H54 (cell line): ENCODE measurements around the gene MEIOB.

Source experiments
- DNase-seq: peaks from one replicate; pipeline ENCODE4 v3.0.0; 2011; ENCODE audit warnings: low spot score, mixed read lengths; ENCODE audit not compliant: insufficient read length
- FAIRE-seq: peaks from 3 replicates; lab custom pipeline; 2011; peaks lifted over from hg19 to GRCh38; lab: Jason Lieb, UNC
- POLR2A ChIP-seq: IDR thresholded peaks from 2 replicates; pipeline ENCODE4 v1.6.1; 2011; ENCODE audit warnings: low read depth, mild to moderate bottlenecking, low read length

MEIOB gene

GRCh38 chr16:1850981-1851380 is 21.0 kb downstream of the MEIOB start:
- DNase-seq, result no peak
- no peak for FAIRE-seq
- no peak for TF ChIP-seq POLR2A

DNA sequence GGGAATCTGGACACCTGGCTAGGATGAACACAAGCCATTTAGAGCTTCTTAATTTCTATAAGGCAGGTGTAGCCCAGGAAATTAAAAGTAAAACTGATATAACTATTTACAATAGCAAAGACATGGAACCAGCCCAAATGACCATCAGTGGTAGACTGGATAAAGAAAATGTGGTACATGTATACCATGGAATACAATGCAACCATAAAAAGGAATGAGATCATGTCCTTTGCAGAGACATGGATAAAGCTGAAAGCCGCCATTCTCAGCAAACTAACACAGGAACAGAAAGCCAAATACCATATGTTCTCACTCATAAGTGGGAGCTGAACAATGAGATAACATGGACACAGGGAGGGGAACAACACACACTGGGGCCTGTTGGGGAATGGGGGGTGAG is 25.5 kb downstream of the MEIOB start:
- FAIRE-seq (no peak), DNase-seq (no peak)
- TF ChIP-seq POLR2A, result no peak

GRCh38 chr16:1845985-1846384 is 26.0 kb downstream of the MEIOB start:
- no peak for TF ChIP-seq POLR2A
- DNase-seq, result no peak
- FAIRE-seq, result no peak

GRCh38 chr16:1839554-1839953 is 32.4 kb downstream of the MEIOB start:
- no peak for DNase-seq
- no peak for TF ChIP-seq POLR2A

GRCh38 chr16:1834096-1834495 is 37.9 kb downstream of the MEIOB start:
- DNase-seq, result no peak
- no peak for TF ChIP-seq POLR2A
- FAIRE-seq, result no peak

More at GRCh38 chr16:1839554-1839953, 32.4 kb downstream of the MEIOB start:
- FAIRE-seq, result no peak

GRCh38 chr16:1832838-1833454 is 39.0 kb downstream of the MEIOB start:
- no peak for FAIRE-seq
- no peak for TF ChIP-seq POLR2A
- no peak for DNase-seq

GRCh38 chr16:1831186-1832075 is 40.5 kb downstream of the MEIOB start:
- FAIRE-seq, result no peak

GRCh38 chr16:1830213-1830612 is 41.8 kb downstream of the MEIOB start:
- FAIRE-seq (no peak), DNase-seq (no peak)
- no peak for TF ChIP-seq POLR2A

More at GRCh38 chr16:1831186-1832075, 40.5 kb downstream of the MEIOB start:
- DNase-seq, result no peak
- no peak for TF ChIP-seq POLR2A

DNA sequence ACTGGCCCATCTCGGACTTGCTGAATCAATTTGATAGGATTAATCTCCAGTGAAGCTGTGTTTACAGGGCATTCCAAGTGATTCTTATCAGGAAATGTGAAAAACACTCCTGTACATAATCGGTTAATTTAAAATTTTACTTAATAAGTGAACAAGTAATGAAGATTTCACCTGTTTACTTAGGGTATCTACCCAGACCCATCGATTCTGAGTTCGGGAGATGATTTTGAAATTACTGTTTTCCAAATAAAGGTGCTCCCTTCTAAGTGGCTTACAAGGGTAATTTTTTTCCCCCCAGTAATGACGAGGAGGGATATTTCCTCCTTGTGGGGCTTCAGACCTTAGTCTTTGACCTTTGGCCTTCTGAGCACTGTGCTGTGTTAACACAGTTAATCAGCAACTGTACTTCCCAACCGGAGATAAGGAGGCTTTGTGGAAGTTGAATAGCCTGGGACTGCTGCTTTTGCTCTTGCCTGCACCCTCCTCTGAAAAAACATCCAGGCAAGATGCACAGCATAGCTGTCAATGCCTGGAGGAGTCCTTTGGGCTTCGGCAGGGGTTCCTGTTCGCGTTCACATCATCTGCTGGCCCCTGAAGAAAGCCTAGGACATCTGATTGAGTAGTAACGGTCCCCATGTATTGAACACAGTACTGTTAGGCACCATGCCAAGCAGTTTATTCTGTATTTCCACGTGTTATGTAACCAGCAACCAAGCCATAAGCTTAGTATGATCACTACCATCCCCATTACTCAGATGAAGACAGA is 43.1 kb downstream of the MEIOB start:
- DNase-seq, result no peak
- FAIRE-seq, result no peak
- TF ChIP-seq POLR2A, result no peak

GRCh38 chr16:1826691-1827573 is 45.0 kb downstream of the MEIOB start, which contains the start of the genes FAHD1 and HAGH:
Gene FAHD1, plus strand, starts transcription at chr16:1827206. Its CDS starts 33 bp downstream, at chr16:1827239.
Gene HAGH, minus strand, starts transcription at chr16:1826825. Its CDS starts 38 bp downstream, at chr16:1826787.
- DNase-seq, result peak; percentile 99
- FAIRE-seq, result no peak
- peak; percentile 58 for TF ChIP-seq POLR2A

- no peak for FAIRE-seq
- no peak for TF ChIP-seq POLR2A
- peak; percentile 78 for DNase-seq
These were observed 45.9 kb downstream of the MEIOB start for GRCh38 chr16:1825864-1826690.

- no peak for TF ChIP-seq POLR2A
- FAIRE-seq (no peak), DNase-seq (no peak)
These were observed 46.5 kb downstream of the MEIOB start for GRCh38 chr16:1825381-1825863.
